ENCODE data around the gene TRIO. TPM values are rescaled to one million over a fixed set of nuclear protein-coding genes. Genes with fewer than 3 reads are reported as not detected.

TRIO gene
- total and polyA plus RNA-seq, 2 donors (not counting 3 experiments of a cell fraction or from before 2014, with no cell fraction given): 82.9 to 248 TPM

DNA sequence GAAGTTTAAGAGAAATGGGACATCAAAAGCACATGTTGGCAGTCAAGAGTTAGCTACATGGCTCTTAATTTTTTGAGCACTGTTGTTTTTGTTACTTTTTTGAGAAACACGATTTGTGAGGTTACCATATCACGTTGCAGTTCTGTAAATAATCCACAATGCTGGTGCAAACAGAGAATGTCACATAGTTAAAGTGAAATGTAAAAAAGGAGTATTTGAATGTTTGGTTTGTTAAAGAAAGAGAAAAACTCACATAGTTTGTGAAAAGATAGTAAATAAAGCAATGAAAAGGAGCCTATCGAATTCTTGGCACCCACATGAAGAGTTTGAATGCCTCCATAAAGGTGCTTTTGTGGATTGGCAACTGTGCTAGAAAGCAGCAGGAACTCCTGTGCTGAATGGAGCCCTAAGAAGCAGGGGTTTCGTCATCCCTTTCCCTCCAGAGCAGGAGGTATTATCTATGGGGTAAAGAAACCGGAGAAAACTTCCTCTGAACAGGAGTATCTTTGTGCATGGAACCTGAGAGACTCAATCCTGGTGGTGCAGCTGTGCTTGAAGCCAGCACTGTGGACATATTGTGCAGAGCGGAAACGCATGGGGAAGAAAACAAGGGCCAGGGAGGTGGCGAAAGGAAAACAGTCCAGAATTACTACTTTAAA, 289.9 kb downstream of the TRIO start:
- CTCF ChIA-PET: interaction anchor here (0.6 kb wide), 1 partner anchor 9 kb away, joined by 3 read pairs; no protein-coding TSS in a partner anchor
- Histone ChIP-seq H3K27me3 (ENCODE audit: control insufficient read depth in 2 of 2, insufficient read depth in 2 of 2, low read length in 2 of 2) (no peaks in the 10 kb centered on the region), H2AFZ (ENCODE audit: low read depth, low read length) (no peak overlapping the region), H4K20me1 (replicated peaks; ENCODE audit: control insufficient read depth, extremely low read depth, insufficient read depth, low read length) (no peaks in the 10 kb centered on the region), H3K9me1 (replicated peaks; ENCODE audit: control insufficient read depth, extremely low read depth, insufficient read depth, low read length) (no peaks in the 10 kb centered on the region), H3K9me3 (replicated peaks; ENCODE audit: control insufficient read depth, insufficient read depth, low read length) (no peaks in the 10 kb centered on the region), H3K27ac (ENCODE audit: insufficient read depth, low read depth, low read length) (no peak overlapping the region), H3K79me2 (ENCODE audit: control insufficient read depth, insufficient read depth, low read length) (peaks cover 40% of the 10 kb centered on the region), H3K4me1 (ENCODE audit: control insufficient read depth, extremely low read depth, insufficient read depth, low read length) (peaks cover 6% of the 10 kb centered on the region), H3K36me3 (ENCODE audit: control insufficient read depth in 2 of 2, extremely low read depth in 1 of 2, insufficient read depth in 2 of 2, low read length in 2 of 2) (peaks cover 0 to 2% of the 10 kb centered on the region in 2 experiments), H3K4me2 (ENCODE audit: insufficient read depth, low read length) (no peak overlapping the region), H3K4me3 (replicated peaks in 1 of 3; ENCODE audit: insufficient read depth in 1 of 3, low read depth in 1 of 3, low read length in 3 of 3) (no peak overlapping the region), H3K9ac (replicated peaks; ENCODE audit: extremely low read depth, insufficient read depth, low read length) (no peak overlapping the region)
- no peak for DNase-seq (ENCODE audit: low read depth, low spot score)
- intact Hi-C loops (cut with micrococcal nuclease) (no loop called here), dilution Hi-C loops (cut with MboI; ENCODE audit: extremely low pct_ligation_motif_present, low sequenced_read_pairs) (no loop called here)
- no TSS peak for BruUV-seq (replicated peaks)
- POLR2A ChIA-PET: no interaction called here
- no peak for TF ChIP-seq CTCF (IDR thresholded peaks at IDR 0.05; ENCODE audit: extremely low read depth in 1 of 2, insufficient read depth in 1 of 2, low read depth in 1 of 2, low read length in 2 of 2)
- TF ChIP-seq FOS (IDR thresholded peaks at IDR 0.05; ENCODE audit: borderline replicate concordance, insufficient read depth, low read length): no peak
- no peak for TF ChIP-seq POLR2A (IDR thresholded peaks at IDR 0.05; ENCODE audit: low read depth, low read length)
- TF ChIP-seq GATA2 (IDR thresholded peaks at IDR 0.05; ENCODE audit: insufficient read depth, insufficient read length, low read depth, low read length): no peak
- TF ChIP-seq JUN (IDR thresholded peaks at IDR 0.05; ENCODE audit: borderline replicate concordance, insufficient read depth, insufficient read length, low read depth): no peak
- FAIRE-seq: no peak

DNA sequence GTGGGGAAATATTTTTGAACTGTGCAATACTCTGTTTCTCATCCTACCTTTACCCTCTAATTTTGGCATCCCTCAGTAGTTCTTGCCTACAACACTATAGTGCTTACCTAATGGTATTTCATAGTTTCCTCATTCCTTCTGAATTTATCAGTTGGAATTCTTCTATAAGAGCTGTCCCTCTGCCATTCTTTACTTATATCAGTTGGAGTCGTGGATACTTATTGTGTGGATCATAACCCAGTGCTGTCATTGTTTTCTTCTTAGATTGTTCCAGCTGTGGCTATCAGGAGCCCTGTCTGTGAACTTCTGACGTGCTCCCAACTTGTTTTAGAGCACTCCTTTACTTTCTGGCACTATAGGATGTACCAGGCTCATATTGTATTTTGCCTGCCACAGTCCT, 292.3 kb downstream of the TRIO start:
- Histone ChIP-seq H3K9ac (replicated peaks; ENCODE audit: extremely low read depth, insufficient read depth, low read length) (no peak overlapping the region), H3K27ac (ENCODE audit: insufficient read depth, low read depth, low read length) (no peak overlapping the region)
- no TSS peak for BruUV-seq (replicated peaks)

More for the DNA sequence above, 292.3 kb downstream of the TRIO start:
- Histone ChIP-seq H3K9me1 (replicated peaks; ENCODE audit: control insufficient read depth, extremely low read depth, insufficient read depth, low read length) (no peaks in the 10 kb centered on the region), H3K9me3 (replicated peaks; ENCODE audit: control insufficient read depth, insufficient read depth, low read length) (no peaks in the 10 kb centered on the region), H3K36me3 (ENCODE audit: control insufficient read depth in 2 of 2, extremely low read depth in 1 of 2, insufficient read depth in 2 of 2, low read length in 2 of 2) (peaks cover 0 to 2% of the 10 kb centered on the region in 2 experiments), H3K27me3 (ENCODE audit: control insufficient read depth in 2 of 2, insufficient read depth in 2 of 2, low read length in 2 of 2) (no peaks in the 10 kb centered on the region), H4K20me1 (replicated peaks; ENCODE audit: control insufficient read depth, extremely low read depth, insufficient read depth, low read length) (no peaks in the 10 kb centered on the region), H3K4me2 (ENCODE audit: insufficient read depth, low read length) (no peak overlapping the region), H3K4me1 (ENCODE audit: control insufficient read depth, extremely low read depth, insufficient read depth, low read length) (peaks cover 14% of the 10 kb centered on the region), H3K79me2 (ENCODE audit: control insufficient read depth, insufficient read depth, low read length) (peaks cover 38% of the 10 kb centered on the region), H2AFZ (ENCODE audit: low read depth, low read length) (no peak overlapping the region), H3K4me3 (replicated peaks in 1 of 3; ENCODE audit: insufficient read depth in 1 of 3, low read depth in 1 of 3, low read length in 3 of 3) (no peak overlapping the region)
- DNase-seq (ENCODE audit: low read depth, low spot score) (no peak), FAIRE-seq (no peak)
- intact Hi-C loops (cut with micrococcal nuclease): no loop called here
- POLR2A ChIA-PET: no interaction called here
- TF ChIP-seq FOS (IDR thresholded peaks at IDR 0.05; ENCODE audit: borderline replicate concordance, insufficient read depth, low read length) (no peak), EZH2 (IDR thresholded peaks at IDR 0.05; ENCODE audit: borderline replicate concordance, low read depth, low read length, severe bottlenecking) (no peak), CTCF (IDR thresholded peaks at IDR 0.05; ENCODE audit: extremely low read depth in 1 of 2, insufficient read depth in 1 of 2, low read depth in 1 of 2, low read length in 2 of 2) (no peak), MAX (IDR thresholded peaks at IDR 0.05; ENCODE audit: insufficient read depth, insufficient read length) (no peak), GATA2 (IDR thresholded peaks at IDR 0.05; ENCODE audit: insufficient read depth, insufficient read length, low read depth, low read length) (no peak), POLR2A (IDR thresholded peaks at IDR 0.05; ENCODE audit: low read depth, low read length) (no peak)
- CTCF ChIA-PET: no interaction called here
- dilution Hi-C loops (cut with MboI; ENCODE audit: extremely low pct_ligation_motif_present, low sequenced_read_pairs): no loop called here
